ENCODE results near the gene DPY19L1.

GRCh38 chr7:34886856-34887255 is 150.4 kb downstream of the DPY19L1 start:
- TF ChIP-seq EP300 (IDR thresholded peaks at IDR 0.05; ENCODE audit: borderline replicate concordance) (no peak), CREB1 (IDR thresholded peaks at IDR 0.05; ENCODE audit: low read depth) (no peak), FOXM1 (IDR thresholded peaks at IDR 0.05; ENCODE audit: borderline replicate concordance, low read depth) (no peak), MAX (IDR thresholded peaks at IDR 0.05) (no peak)
